Hematopoietic multipotent progenitor cell treated with erythropoietin and hydrocortisone succinate and interleukin-3 and kit ligand, for 4 days (in vitro differentiated cells): ENCODE measurements around the gene VAT1.

ENCODE experiments used
- DNase-seq: peaks from one replicate; pipeline ENCODE4 v3.0.0-alpha.2; 2015

Gene VAT1

GRCh38 chr17:43026595-43026994 is 4.4 kb upstream of the VAT1 start:
- no peak for DNase-seq

GRCh38 chr17:43025766-43026537 is 3.8 kb upstream of the VAT1 start:
- DNase-seq, result no peak

- no peak for DNase-seq
Observed at GRCh38 chr17:43025290-43025657, 3.1 kb upstream of the VAT1 start.

GRCh38 chr17:43024407-43025289 is 2.5 kb upstream of the VAT1 start, which contains the start of gene RND2:
RND2 (plus strand) TSS chr17:43025231; CDS start chr17:43025348, 117 bp downstream.
- DNase-seq, result peak; percentile 98

GRCh38 chr17:43020789-43021740 is 1.1 kb downstream of the VAT1 start:
- peak; percentile 92 for DNase-seq

- DNase-seq, result peak; percentile 51
Observed at GRCh38 chr17:43020030-43020621, 2.1 kb downstream of the VAT1 start.

GRCh38 chr17:43019418-43019817 is 2.8 kb downstream of the VAT1 start:
- DNase-seq, result peak; percentile 75

- DNase-seq, result peak; percentile 88
Observed at GRCh38 chr17:43018932-43019331, 3.3 kb downstream of the VAT1 start.

- DNase-seq, result peak; percentile 59
Observed at GRCh38 chr17:43018008-43018853, 4.0 kb downstream of the VAT1 start.

GRCh38 chr17:43016216-43016615 is 6.0 kb downstream of the VAT1 start:
- no peak for DNase-seq

GRCh38 chr17:43015579-43015978 is 6.6 kb downstream of the VAT1 start:
- DNase-seq, result no peak

- no peak for DNase-seq
Observed at GRCh38 chr17:43014649-43015542, 7.3 kb downstream of the VAT1 start.

GRCh38 chr17:43014020-43014648 is 8.1 kb downstream of the VAT1 start:
- DNase-seq, result peak; percentile 49

GRCh38 chr17:43013296-43013695 is 8.9 kb downstream of the VAT1 start:
- DNase-seq, result no peak

GRCh38 chr17:43011728-43012472 is 10.3 kb downstream of the VAT1 start:
- DNase-seq, result peak; percentile 73

GRCh38 chr17:43010667-43011308 is 11.4 kb downstream of the VAT1 start:
- no peak for DNase-seq

- peak; percentile 94 for DNase-seq
Observed at GRCh38 chr17:43006639-43007551, 15.3 kb downstream of the VAT1 start, which contains the start of gene IFI35. IFI35 (plus strand) TSS chr17:43006784; CDS start chr17:43006948, 164 bp downstream.
